ENCODE data around the gene LCORL. TPM values are rescaled to one million over a fixed set of nuclear protein-coding genes. Genes with fewer than 3 reads are reported as not detected.
"Not testable (repeated sequence)": the region's sequence is repeated elsewhere in the genome, so short reads cannot be mapped to it uniquely, and the experiment has no call there.

LCORL gene
- total RNA-seq, 1 donor from 2014 or later: 11.0 TPM

DNA sequence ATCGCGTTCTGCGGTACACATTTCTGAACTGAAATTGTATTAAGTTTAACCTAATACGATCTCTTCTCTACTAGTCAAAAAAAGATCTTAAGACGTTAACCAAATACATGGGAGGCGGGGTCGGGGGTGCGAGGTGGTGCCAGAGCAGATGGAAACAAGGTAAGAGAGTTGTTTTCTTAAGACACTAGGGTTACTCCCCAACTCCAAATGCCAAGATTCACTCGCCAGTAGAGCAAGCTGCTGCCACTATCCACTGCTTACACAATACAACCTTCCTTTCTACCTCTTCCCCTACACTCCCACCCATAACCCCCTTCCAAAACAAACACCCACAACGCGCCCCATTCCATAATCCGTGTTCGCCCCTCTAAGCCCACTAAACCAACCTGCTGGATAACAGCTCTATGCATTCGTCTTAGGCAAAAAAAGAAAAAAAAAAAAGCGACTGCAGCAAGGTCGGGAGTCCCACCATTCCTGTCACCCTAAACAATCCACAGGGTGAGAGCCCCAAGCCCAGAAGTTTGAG, 1.3 kb downstream of the LCORL start:
- DNase-seq (ENCODE audit: low read depth in 2 of 2): peak in 1 of 2 donors; percentile 16

DNA sequence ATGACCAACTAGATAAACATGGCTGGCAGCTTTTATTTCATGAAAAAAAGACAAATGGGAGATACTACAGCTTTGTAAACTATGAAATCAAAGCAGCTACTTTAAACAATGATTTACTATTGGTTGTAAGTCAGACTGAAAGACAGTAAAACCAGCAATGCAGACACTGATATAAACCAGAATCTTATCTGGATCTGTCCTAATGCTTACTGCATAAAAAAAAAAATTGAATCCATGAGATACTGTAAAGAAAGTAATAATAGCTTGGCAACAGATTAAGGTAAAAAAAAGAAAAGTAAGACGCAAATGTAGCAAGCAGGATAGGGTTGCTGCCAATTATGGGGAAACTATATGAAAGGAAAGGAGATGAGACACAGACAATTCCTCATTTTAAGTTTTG, 7.3 kb downstream of the LCORL start:
- no peak for DNase-seq (ENCODE audit: low read depth in 2 of 2)

DNA sequence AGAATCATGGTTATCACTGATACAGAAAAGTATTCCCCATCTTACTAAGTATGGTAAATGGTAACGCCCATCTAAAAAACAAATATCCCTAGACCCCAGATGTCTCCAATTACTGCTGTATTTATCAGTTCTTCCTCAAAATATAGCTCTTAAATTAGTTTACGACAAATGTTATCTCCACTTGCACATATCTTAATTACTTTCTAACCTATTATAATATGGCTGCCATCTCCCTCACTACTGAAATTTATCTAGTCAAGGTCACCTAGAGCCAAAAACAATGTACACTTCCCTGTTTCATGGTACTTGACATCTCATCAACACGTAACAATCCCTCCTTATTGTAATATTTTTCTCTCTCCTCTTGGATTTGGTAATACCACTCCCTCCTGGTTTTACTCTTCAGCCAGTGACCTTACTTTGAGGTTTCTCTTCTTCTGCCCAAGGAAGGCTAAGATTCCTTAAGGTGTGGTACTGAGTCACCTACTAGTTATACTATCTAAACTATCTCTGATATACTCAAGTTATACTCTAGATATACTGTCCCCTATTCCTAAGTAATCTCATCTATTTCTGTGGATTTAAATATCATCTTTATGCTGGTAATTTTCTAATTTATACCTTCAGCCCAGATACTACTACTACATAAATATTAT, 8.6 kb downstream of the LCORL start:
- no peak for DNase-seq (ENCODE audit: low read depth in 2 of 2)

DNA sequence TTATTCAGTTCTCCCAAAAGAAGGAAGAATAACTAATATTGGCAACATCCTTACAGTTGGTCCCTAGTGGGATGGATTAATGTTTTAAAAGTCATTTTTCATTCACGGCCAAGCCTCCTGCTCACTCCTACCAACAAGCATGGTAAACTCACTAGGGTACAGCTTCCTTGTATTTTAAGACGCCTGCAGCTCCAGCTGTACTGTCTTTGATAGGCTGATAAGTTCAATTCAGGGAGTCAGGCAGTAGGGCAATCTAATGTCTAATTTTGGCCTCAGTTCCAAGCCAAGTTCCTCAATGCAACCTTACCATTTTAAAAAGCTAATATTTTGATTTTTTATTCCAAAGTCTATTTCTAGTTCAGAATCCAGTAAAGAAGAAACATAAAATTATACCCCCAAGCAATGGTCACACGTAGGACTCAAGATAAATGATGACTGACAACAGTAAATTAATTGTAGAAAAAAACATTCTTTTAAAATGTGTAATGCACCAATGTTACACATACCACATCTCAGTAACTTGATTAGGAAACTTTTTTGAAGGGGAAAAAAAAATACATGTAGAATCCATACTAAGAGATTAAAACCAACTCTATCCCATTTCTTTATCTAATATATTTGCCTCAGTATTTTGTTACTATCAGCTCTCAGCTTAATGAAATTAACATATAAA, 9.3 kb downstream of the LCORL start:
- DNase-seq (ENCODE audit: low read depth in 2 of 2): no peak

DNA sequence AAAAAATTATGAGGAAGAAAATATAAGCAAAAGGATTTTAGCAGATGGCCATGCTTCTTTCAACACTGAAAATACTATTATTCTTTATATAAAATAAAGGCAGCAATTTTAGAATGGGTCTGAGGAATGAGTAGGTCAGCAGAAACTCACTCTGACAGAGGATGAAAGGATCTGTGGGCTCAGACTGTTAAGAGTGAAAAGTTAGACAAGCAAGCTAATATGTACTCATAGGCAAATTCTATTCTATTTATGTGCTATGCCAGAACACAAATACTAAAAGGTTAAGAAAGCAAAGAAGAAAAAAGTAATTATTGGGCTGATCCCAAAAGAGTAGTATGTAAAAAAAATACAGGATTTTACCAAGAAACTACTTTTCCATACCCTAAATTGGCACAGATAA, 13.9 kb downstream of the LCORL start:
- DNase-seq (ENCODE audit: low read depth in 2 of 2): no peak

DNA sequence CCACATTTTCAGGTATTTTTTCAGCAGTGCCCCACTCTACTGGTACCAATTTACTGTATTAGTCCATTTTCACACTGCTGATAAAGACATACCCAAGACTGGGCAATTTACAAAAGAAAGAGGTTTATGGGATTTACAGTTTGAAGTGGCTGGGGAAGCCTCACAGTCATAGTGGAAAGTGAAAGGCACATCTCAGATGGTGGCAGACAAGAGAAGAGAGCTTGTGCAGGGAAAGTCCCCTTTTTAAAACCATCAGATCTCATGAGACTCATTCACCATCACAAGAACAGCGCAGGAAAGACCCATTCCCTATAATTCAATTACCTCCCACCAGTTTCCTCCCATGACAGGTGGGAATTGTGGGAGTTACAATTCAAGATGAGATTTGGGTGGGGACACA, 15.1 kb downstream of the LCORL start:
- not testable (repeated sequence) for DNase-seq (ENCODE audit: low read depth in 2 of 2)

DNA sequence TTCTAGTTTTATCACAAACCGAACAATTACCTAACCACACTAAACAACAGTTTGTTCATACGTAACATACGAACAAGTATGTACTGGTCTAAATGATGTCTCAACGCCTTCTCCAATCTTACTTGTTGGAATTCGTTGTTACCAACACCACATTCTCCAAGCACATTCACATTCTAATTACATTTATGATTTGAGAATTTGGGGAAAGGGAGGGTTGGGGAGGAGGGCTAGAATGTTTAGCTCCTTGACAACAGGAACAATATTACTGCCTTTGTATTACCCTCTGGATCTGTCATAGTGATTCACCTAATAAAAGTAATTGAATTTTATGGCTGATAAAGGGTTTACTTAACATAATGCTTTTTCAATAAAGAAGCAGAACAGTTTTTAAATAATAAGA, 24.4 kb downstream of the LCORL start:
- no peak for DNase-seq (ENCODE audit: low read depth in 2 of 2)

DNA sequence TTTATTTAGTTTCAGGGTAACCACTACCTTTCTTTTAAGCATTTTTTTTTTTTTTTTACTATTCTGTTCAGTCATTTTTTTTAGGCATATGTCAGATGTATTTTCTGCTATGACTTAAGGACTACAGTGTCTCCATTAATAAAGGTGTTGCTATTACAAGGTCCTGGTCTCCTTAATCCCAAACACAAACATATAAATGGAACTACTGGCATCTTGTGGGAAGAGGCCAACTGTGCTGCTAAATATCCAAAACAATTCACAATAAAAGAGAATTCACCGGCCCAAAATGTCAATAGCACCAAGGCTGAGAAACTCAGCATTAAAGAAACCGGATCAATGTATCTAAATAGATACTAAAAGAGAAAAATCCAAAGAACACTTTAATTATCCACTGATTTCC, 26.4 kb downstream of the LCORL start:
- no peak for DNase-seq (ENCODE audit: low read depth in 2 of 2)

DNA sequence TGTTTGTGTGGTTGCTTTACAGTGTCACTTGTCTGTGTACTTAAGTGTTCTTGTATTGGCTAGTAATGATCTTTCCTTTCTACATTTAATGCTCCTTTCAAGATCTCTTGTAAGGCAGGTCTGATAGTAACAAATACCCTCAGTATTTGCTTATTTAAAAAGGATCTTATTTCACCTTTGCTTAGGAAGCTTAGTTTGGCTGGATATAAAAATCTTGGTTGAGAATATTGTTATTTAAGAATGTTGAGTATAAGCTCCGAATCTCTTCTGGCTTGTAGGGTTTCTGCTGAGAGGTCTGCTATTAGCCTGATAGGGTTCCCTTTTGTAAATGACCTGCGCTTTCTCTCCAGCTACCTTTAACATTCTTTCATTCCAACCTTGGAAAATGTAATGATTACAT, 35.7 kb downstream of the LCORL start:
- DNase-seq (ENCODE audit: low read depth in 2 of 2): no peak

DNA sequence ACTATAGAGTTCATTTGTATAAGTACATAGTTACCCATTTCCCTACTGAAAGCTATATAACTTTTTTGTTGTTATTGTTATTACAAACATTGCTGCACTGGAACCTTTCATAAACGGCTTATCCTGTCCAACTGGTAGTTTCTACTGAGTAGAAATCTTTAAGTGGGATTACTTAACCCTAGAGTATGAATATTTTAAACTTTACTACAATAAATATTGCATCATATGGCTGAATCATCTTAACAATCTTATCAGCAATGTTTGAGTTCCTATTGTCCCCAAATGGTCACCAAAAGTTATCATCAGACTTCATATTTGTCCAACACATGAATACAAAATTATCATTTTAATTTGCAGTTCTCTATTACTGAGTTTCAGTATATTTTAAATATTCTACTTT, 40.5 kb downstream of the LCORL start:
- no peak for DNase-seq (ENCODE audit: low read depth in 2 of 2)

DNA sequence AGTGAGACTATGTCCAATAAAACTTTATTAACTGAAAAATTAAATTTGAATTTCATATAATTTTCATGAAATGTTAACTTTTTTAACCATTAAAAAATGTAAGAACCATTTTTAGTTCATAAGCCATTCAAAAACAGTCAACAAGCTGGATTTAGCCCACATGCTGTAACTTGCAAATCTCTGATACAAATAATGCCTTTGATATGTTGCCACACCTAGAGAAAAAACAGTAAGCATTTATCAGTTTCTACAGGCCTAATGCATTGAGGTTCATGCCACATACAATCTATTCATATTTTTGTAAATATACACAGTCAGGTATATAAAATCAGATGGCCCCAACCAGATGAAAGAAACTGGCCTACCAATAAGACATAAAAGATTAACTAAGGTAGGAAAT, 52.8 kb downstream of the LCORL start:
- no peak for DNase-seq (ENCODE audit: low read depth in 2 of 2)

DNA sequence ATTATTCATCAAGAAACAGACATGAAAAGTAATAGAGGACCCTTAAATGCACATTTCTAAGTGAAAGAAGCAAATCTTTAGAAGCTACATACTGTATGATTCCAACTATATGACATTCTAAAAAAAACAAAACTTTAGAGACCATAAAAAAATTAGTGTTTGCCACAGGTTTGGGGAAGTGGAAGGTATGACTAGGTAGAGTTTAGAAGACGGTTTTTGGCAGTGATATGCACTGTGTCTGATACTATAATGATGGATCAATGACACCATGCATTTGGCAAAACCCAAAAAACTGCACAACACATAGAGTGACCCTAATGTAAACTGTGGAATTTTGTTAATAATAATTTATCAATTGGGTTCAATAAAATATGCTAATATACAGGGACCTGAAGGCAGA, 54.5 kb downstream of the LCORL start:
- DNase-seq (ENCODE audit: low read depth in 2 of 2): no peak

DNA sequence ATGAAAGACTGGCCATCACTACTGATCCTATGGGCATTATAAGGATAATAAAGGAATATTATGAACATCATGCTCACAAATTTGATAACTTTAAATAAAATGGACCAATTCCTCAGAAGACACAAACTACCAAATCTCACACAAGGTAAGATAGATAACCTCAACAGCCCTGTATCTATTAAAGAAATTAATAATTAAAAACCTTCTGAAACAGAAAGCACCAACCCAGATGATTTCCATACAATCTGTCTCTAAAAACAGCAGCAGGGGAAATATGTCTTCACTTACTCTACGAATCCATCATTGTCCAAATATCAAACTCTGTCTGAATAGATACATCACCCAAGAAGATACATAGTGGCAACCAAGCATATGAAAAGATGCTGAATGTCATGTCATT, 55.2 kb downstream of the LCORL start:
- no peak for DNase-seq (ENCODE audit: low read depth in 2 of 2)

DNA sequence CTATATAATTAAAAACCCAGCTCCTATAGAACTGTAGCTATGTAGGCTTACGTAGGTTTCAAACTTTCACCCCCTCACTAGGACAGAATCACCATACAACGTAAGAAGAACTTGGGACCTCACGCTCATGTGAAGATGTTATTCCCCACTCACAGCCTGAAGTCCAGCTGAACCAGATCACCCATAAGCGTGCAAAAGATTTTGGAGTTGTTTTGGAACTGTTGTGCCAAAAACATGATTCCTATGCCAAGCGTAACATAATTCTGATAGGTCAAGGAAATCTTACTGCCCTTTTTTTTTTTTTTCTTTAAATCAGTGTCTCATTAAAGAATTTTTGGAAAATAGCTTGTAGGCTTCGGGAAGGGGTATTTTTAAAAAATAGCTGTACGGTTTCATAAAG, 57.0 kb downstream of the LCORL start:
- no peak for DNase-seq (ENCODE audit: low read depth in 2 of 2)

DNA sequence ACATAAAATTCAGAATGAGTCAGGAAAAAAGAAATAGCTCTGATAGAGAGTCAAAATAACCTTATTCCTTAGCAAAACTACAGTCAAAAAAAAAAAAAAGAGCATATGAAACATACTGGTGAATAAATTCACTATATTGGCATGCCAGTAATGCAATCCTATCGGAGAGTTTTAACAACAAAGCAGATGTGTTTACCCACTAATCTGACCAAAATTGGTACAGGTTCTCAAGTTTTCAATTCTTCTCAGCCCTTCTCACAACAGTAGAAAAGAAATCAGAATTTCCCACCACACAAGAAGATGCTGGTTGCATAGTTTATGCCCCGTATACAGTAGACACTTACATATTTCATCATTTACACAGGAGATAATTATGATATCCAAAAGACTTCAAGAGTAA, 59.4 kb downstream of the LCORL start:
- DNase-seq (ENCODE audit: low read depth in 2 of 2): no peak

DNA sequence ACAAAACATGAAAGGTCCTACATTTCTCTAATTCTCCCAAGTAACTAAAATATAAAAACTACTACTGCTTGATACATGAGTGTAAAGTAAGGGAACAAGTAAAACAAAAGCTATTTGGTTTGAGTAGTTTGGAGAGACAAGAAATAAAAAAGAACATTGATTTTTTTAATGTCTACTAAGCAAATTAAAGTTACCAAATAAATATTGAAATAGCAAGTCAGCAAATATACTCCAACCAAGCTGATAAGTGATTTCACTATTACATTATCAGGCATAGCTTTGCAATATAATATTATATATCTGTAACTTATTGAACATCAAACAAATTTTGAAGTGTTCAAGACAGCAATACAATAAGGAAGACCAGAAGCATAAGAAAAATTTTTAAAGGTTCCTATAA, 60.3 kb downstream of the LCORL start:
- no peak for DNase-seq (ENCODE audit: low read depth in 2 of 2)

DNA sequence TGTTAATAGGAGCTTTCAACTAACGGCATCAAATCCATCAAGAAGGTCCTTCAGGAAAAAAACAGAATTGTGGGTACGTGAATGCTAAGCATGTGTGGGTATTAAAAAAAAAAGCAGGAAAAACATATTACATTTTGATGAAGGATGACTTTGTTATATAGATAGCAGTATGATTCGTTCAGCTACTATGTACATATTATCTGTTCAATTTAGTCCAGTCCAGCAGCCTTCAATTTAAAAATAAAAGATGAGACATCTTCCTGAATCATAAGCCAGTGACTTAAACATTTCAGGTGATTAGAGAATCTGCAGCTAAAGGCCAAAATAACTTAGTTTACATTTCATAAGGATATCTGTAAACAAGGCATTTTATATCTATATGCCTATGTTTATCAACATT, 63.4 kb downstream of the LCORL start:
- no peak for DNase-seq (ENCODE audit: low read depth in 2 of 2)

DNA sequence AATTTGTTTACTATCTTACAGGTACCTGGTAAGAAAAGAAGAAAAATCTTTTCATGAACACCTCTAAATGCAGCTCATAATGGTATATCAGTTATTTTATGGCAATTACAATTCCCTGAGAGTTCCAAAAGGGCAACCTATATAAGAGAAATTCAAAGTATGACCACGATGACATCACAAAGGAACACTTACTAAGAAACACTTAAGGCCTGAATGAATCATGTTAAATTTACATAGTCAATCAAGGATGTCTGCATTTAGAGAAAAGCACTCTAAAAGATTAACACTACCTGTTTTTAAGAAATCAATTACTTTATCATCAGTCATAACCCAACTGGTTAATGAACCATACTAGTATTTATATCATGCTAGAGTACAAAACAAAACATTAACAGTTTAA, 63.9 kb downstream of the LCORL start:
- DNase-seq (ENCODE audit: low read depth in 2 of 2): no peak

DNA sequence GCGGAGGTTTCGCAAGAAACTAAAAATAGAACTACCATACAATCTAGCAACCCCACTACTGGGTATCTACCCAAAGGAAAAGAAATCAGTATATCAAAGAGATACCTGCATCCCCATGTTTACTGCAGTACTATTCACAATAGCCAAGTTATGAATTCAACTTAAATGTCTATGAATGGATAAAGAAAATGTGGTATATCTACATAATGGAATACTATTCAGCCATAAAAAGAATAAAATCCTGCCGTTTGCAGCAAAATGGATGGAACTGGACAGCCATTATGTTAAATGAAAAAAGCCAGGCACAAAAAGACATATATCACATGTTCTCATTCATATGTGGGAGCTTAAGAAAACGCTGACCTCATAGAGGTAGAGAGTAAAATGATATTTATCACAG, 65.3 kb downstream of the LCORL start:
- DNase-seq (ENCODE audit: low read depth in 2 of 2): no peak

DNA sequence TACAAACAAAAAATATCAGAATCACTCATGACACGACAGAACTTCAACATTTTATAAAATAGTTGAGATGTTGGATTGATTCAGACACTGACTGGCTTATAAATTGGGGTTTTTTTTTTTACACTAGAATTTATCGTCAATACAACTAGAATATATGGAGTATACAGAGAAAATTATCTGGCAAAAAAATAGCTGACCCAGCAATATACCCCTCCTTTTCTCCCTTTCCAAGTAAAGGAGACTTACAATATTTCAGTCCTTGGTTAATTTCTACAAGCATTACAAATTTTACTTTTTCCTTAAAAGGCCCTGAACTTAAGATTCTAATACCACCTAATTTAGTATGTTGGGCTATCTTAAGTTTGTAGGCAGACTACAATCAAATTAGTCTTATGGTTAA, 76.3 kb downstream of the LCORL start:
- DNase-seq (ENCODE audit: low read depth in 2 of 2): no peak

DNA sequence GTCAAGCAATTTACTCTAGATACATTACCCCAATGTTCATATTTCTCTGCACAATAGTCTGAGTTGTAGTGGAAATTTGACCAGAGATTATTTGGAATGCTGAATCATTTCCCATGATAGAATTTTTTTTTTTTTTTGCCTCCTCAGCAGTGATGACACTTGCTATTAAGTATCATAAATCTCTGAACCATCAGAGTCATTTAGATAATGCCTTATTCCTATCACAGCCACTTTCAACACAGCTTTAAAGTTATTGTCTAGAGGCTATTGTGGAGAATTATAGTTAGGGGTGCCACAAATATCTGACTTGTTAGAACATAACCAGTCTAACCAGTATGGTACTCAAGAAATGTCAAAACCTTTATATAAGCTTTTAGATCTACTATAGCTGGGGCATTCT, 79.8 kb downstream of the LCORL start:
- peak; percentile 41 to 46 for DNase-seq (ENCODE audit: low read depth in 2 of 2)

DNA sequence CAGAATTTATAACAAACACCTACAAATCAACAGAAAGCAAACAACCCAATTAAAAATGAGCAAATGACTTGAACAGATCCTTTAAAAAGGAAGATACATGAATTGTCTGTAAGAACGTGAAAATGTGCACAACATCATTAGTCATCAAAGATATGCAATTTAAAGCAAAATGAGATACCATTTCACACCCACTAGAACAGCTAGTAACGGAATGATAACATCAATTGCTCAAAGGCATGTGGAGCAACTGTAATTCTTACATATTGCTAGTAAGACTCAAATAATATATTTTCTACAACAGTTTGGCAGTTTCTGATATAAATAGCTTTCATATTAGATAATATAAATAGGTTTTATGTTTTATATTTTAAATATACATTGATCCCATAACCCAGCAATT, 82.5 kb downstream of the LCORL start:
- no peak for DNase-seq (ENCODE audit: low read depth in 2 of 2)

DNA sequence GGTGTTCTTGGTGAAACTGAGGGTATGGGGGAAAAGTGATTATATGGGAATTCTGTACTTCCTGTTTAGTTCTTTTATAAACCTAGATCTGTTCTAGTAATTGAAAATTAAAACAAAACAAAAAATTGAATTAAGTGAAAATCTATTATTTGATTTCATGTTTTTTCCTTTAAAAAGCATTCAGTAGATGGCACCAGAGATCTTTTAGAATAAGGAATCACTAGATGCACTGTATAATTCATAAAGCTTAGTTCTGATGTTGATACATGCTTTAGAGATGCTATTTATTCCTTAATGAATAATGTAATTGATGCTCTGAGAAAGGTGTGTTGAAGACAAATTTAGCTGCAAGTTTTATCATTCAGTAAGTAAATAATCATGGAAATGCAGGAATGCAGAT, 87.3 kb downstream of the LCORL start:
- peak in 1 of 2 donors; percentile 5 for DNase-seq (ENCODE audit: low read depth in 2 of 2)
